ENCODE results near the gene TNFRSF9. TPM values are rescaled to one million over a fixed set of nuclear protein-coding genes. Genes with fewer than 3 reads are reported as not detected.

The TNFRSF9 gene
- total RNA-seq, 5 donors from 2014 or later (not counting 1 experiment from before 2014, with no cell fraction given), result 0.59 to 4.3 (median 0.88) TPM

- Mint-ChIP-seq H3K9me3 (no peaks in the 10 kb centered on the region), H3K36me3 (peaks cover 50% of the 10 kb centered on the region), H3K27ac (no peak overlapping the region), H3K4me1 (peaks cover 7 to 9% (median 7%) of the 10 kb centered on the region in 3 donors), H3K27me3 (no peaks in the 10 kb centered on the region), H3K4me3 (no peak overlapping the region)
- Histone ChIP-seq H3K36me3 (ENCODE audit: control insufficient read depth in 2 of 2, extremely low read depth in 1 of 2, insufficient read depth in 1 of 2, low read length in 1 of 2) (peaks cover 8 to 67% of the 10 kb centered on the region in 2 donors), H3K27ac (ENCODE audit: low read length) (no peak overlapping the region), H3K9me3 (no peaks in the 10 kb centered on the region), H3K4me3 (ENCODE audit: control insufficient read depth in 1 of 2, extremely low read depth in 1 of 2, low read length in 1 of 2) (no peak overlapping the region), H3K27me3 (replicated peaks in 1 of 2; ENCODE audit: control insufficient read depth in 2 of 2, extremely low read depth in 1 of 2, insufficient read depth in 2 of 2, low read length in 1 of 2) (no peaks in the 10 kb centered on the region), H3K4me1 (ENCODE audit: control insufficient read depth in 1 of 2, extremely low read depth in 1 of 2, insufficient read depth in 2 of 2, low read length in 2 of 2) (peaks cover 2 to 13% of the 10 kb centered on the region in 2 experiments)
- no peak for DNase-seq
- ChIA-PET POLR2A (no interaction called here), CTCF (interaction anchor here in 1 of 2 donors (0.6 kb wide), 3 partner anchors 333 to 1205 kb away, joined by 3 to 4 read pairs (median 3); no protein-coding TSS in a partner anchor)
- over 99% methylated on average over 14 of the region's 15 CpGs for WGBS (ENCODE audit: insufficient coverage)
- no peak for ATAC-seq (replicated peaks in 1 of 4)
These were observed 42.6 kb upstream of the TNFRSF9 start for GRCh38 chr1:7983086-7983778.

- peaks cover 8 to 71% of the 10 kb centered on the region in 2 donors for H3K36me3 ChIP-seq (ENCODE audit: control insufficient read depth in 2 of 2, extremely low read depth in 1 of 2, insufficient read depth in 1 of 2, low read length in 1 of 2)
- no peaks in the 10 kb centered on the region for H3K27me3 Mint-ChIP-seq
- H3K4me3 ChIP-seq (ENCODE audit: control insufficient read depth in 1 of 2, extremely low read depth in 1 of 2, low read length in 1 of 2), result no peak overlapping the region
- H3K9me3 ChIP-seq, result no peaks in the 10 kb centered on the region
- H3K27me3 ChIP-seq (replicated peaks in 1 of 2; ENCODE audit: control insufficient read depth in 2 of 2, extremely low read depth in 1 of 2, insufficient read depth in 2 of 2, low read length in 1 of 2), result no peaks in the 10 kb centered on the region
- WGBS (ENCODE audit: insufficient coverage), result 100% methylated on average over 4 of the region's 7 CpGs
- no peak overlapping the region for H3K27ac Mint-ChIP-seq
- H3K4me3 Mint-ChIP-seq, result no peak overlapping the region
- peaks cover 2 to 13% of the 10 kb centered on the region in 2 experiments for H3K4me1 ChIP-seq (ENCODE audit: control insufficient read depth in 1 of 2, extremely low read depth in 1 of 2, insufficient read depth in 2 of 2, low read length in 2 of 2)
- H3K36me3 Mint-ChIP-seq, result peaks cover 49% of the 10 kb centered on the region
- no peaks in the 10 kb centered on the region for H3K9me3 Mint-ChIP-seq
- no peak overlapping the region for H3K27ac ChIP-seq (ENCODE audit: low read length)
- DNase-seq (no peak), ATAC-seq (replicated peaks in 1 of 4) (no peak)
- CTCF ChIA-PET, result interaction anchor here (0.7 to 1.1 kb wide), 4 partner anchors 36 to 1557 kb away, joined by 3 to 10 read pairs (median 4); no protein-coding TSS in a partner anchor
- POLR2A ChIA-PET, result interaction anchor here (0.6 kb wide), 2 partner anchors 83 to 255 kb away, joined by 3 to 5 read pairs; no protein-coding TSS in a partner anchor
- peaks cover 7 to 9% (median 7%) of the 10 kb centered on the region in 3 donors for H3K4me1 Mint-ChIP-seq
These were observed 40.3 kb upstream of the TNFRSF9 start for GRCh38 chr1:7980984-7981383.

GRCh38 chr1:7975212-7975865, 34.7 kb upstream of the TNFRSF9 start:
- Mint-ChIP-seq H3K27ac (peak overlapping the region; percentile 44), H3K4me1 (peaks cover 3 to 8% (median 5%) of the 10 kb centered on the region in 3 donors), H3K4me3 (no peak overlapping the region), H3K27me3 (no peaks in the 10 kb centered on the region), H3K9me3 (no peaks in the 10 kb centered on the region), H3K36me3 (peaks cover 44% of the 10 kb centered on the region)
- ChIA-PET POLR2A (interaction anchor here in 1 of 2 donors (0.6 to 0.7 kb wide), 3 partner anchors 435 to 1381 kb away, joined by 3 to 6 read pairs (median 3); no protein-coding TSS in a partner anchor), CTCF (interaction anchor here (0.6 to 1.5 kb wide), 8 partner anchors 9 to 1679 kb away, joined by 3 to 8 read pairs (median 4); partner anchors contain the start of genes PARK7 (in 1 of the 2) and TNFRSF9 (in 1 of the 2))
- Histone ChIP-seq H3K9me3 (no peaks in the 10 kb centered on the region), H3K27ac (ENCODE audit: low read length) (no peak overlapping the region), H3K4me1 (ENCODE audit: control insufficient read depth in 1 of 2, extremely low read depth in 1 of 2, insufficient read depth in 2 of 2, low read length in 2 of 2) (no peaks in the 10 kb centered on the region), H3K36me3 (ENCODE audit: control insufficient read depth in 2 of 2, extremely low read depth in 1 of 2, insufficient read depth in 1 of 2, low read length in 1 of 2) (peaks cover 17 to 67% of the 10 kb centered on the region in 2 donors), H3K27me3 (replicated peaks in 1 of 2; ENCODE audit: control insufficient read depth in 2 of 2, extremely low read depth in 1 of 2, insufficient read depth in 2 of 2, low read length in 1 of 2) (no peaks in the 10 kb centered on the region), H3K4me3 (ENCODE audit: control insufficient read depth in 1 of 2, extremely low read depth in 1 of 2, low read length in 1 of 2) (no peak overlapping the region)
- DNase-seq (peak in 13 of 35 experiments; percentile 4 to 49 (median 10)), ATAC-seq (replicated peaks in 1 of 4) (peak in 3 of 4 experiments; percentile 51 to 57 (median 52))
- WGBS (ENCODE audit: insufficient coverage), result 100% methylated on average over 1 of the region's 8 CpGs

GRCh38 chr1:7973086-7973485, 32.4 kb upstream of the TNFRSF9 start:
- Mint-ChIP-seq H3K27ac (no peak overlapping the region), H3K36me3 (peaks cover 42% of the 10 kb centered on the region), H3K9me3 (no peaks in the 10 kb centered on the region), H3K27me3 (no peaks in the 10 kb centered on the region), H3K4me3 (no peak overlapping the region), H3K4me1 (peaks cover 8 to 11% (median 8%) of the 10 kb centered on the region in 3 donors)
- no peak overlapping the region for H3K27ac ChIP-seq (ENCODE audit: low read length)
- CTCF ChIA-PET, result interaction anchor here (0.5 to 1.0 kb wide), 3 partner anchors 41 to 378 kb away, joined by 3 to 4 read pairs (median 3); no protein-coding TSS in a partner anchor
- DNase-seq (no peak), ATAC-seq (replicated peaks in 1 of 4) (no peak)
- H3K36me3 ChIP-seq (ENCODE audit: control insufficient read depth in 2 of 2, extremely low read depth in 1 of 2, insufficient read depth in 1 of 2, low read length in 1 of 2), result peaks cover 21 to 70% of the 10 kb centered on the region in 2 donors
- no peaks in the 10 kb centered on the region for H3K4me1 ChIP-seq (ENCODE audit: control insufficient read depth in 1 of 2, extremely low read depth in 1 of 2, insufficient read depth in 2 of 2, low read length in 2 of 2)
- 100% methylated on average over 1 of the region's 2 CpGs for WGBS (ENCODE audit: insufficient coverage)
- H3K4me3 ChIP-seq (ENCODE audit: control insufficient read depth in 1 of 2, extremely low read depth in 1 of 2, low read length in 1 of 2), result no peak overlapping the region
- POLR2A ChIA-PET, result no interaction called here
- H3K27me3 ChIP-seq (replicated peaks in 1 of 2; ENCODE audit: control insufficient read depth in 2 of 2, extremely low read depth in 1 of 2, insufficient read depth in 2 of 2, low read length in 1 of 2), result no peaks in the 10 kb centered on the region
- no peaks in the 10 kb centered on the region for H3K9me3 ChIP-seq

- Mint-ChIP-seq H3K36me3 (peaks cover 39% of the 10 kb centered on the region), H3K9me3 (no peaks in the 10 kb centered on the region), H3K27ac (no peak overlapping the region), H3K4me1 (peaks cover 12 to 15% (median 12%) of the 10 kb centered on the region in 3 donors), H3K27me3 (no peaks in the 10 kb centered on the region), H3K4me3 (no peak overlapping the region)
- H3K9me3 ChIP-seq, result no peaks in the 10 kb centered on the region
- H3K4me3 ChIP-seq (ENCODE audit: control insufficient read depth in 1 of 2, extremely low read depth in 1 of 2, low read length in 1 of 2), result no peak overlapping the region
- DNase-seq, result no peak
- ChIA-PET CTCF (interaction anchor here in 1 of 2 donors (0.6 to 1.0 kb wide), 2 partner anchors 379 to 1485 kb away, joined by 3 read pairs; no protein-coding TSS in a partner anchor), POLR2A (no interaction called here)
- no peaks in the 10 kb centered on the region for H3K27me3 ChIP-seq (replicated peaks in 1 of 2; ENCODE audit: control insufficient read depth in 2 of 2, extremely low read depth in 1 of 2, insufficient read depth in 2 of 2, low read length in 1 of 2)
- peaks cover 21 to 70% of the 10 kb centered on the region in 2 donors for H3K36me3 ChIP-seq (ENCODE audit: control insufficient read depth in 2 of 2, extremely low read depth in 1 of 2, insufficient read depth in 1 of 2, low read length in 1 of 2)
- ATAC-seq (replicated peaks in 1 of 4), result no peak
- no peaks in the 10 kb centered on the region for H3K4me1 ChIP-seq (ENCODE audit: control insufficient read depth in 1 of 2, extremely low read depth in 1 of 2, insufficient read depth in 2 of 2, low read length in 2 of 2)
- H3K27ac ChIP-seq (ENCODE audit: low read length), result no peak overlapping the region
- WGBS (ENCODE audit: insufficient coverage), result 100% methylated on average over 3 of the region's 5 CpGs
These were observed 31.6 kb upstream of the TNFRSF9 start for GRCh38 chr1:7972285-7972684.

GRCh38 chr1:7971024-7971423, 30.4 kb upstream of the TNFRSF9 start:
- H3K27me3 Mint-ChIP-seq, result no peaks in the 10 kb centered on the region
- no peak overlapping the region for H3K4me3 Mint-ChIP-seq
- peaks cover 21 to 68% of the 10 kb centered on the region in 2 donors for H3K36me3 ChIP-seq (ENCODE audit: control insufficient read depth in 2 of 2, extremely low read depth in 1 of 2, insufficient read depth in 1 of 2, low read length in 1 of 2)
- no peak overlapping the region for H3K4me3 ChIP-seq (ENCODE audit: control insufficient read depth in 1 of 2, extremely low read depth in 1 of 2, low read length in 1 of 2)
- no peaks in the 10 kb centered on the region for H3K9me3 Mint-ChIP-seq
- ChIA-PET POLR2A (no interaction called here), CTCF (no interaction called here)
- ATAC-seq (replicated peaks in 1 of 4), result no peak
- H3K27ac Mint-ChIP-seq, result no peak overlapping the region
- H3K27me3 ChIP-seq (replicated peaks in 1 of 2; ENCODE audit: control insufficient read depth in 2 of 2, extremely low read depth in 1 of 2, insufficient read depth in 2 of 2, low read length in 1 of 2), result no peaks in the 10 kb centered on the region
- peaks cover 19 to 26% (median 23%) of the 10 kb centered on the region in 3 donors for H3K4me1 Mint-ChIP-seq
- DNase-seq, result no peak
- H3K27ac ChIP-seq (ENCODE audit: low read length), result no peak overlapping the region
- 94% methylated on average over 6 of the region's 6 CpGs for WGBS (ENCODE audit: insufficient coverage)
- H3K36me3 Mint-ChIP-seq, result peaks cover 46% of the 10 kb centered on the region
- peaks cover 0 to 6% of the 10 kb centered on the region in 2 experiments for H3K4me1 ChIP-seq (ENCODE audit: control insufficient read depth in 1 of 2, extremely low read depth in 1 of 2, insufficient read depth in 2 of 2, low read length in 2 of 2)
- no peaks in the 10 kb centered on the region for H3K9me3 ChIP-seq

Data from T-cell (primary cell).